NT2/D1 (cell line): ENCODE results near the gene GSK3B.

Source experiments
- SUZ12 ChIP-seq: IDR thresholded peaks from 2 replicates; pipeline ENCODE4 v1.6.1; 2011; ENCODE audit not compliant: insufficient read length, insufficient read depth; ENCODE audit errors: extremely low read depth
- YY1 ChIP-seq: IDR thresholded peaks from 2 replicates; pipeline ENCODE4 v1.6.1; 2011; ENCODE audit not compliant: insufficient read length, insufficient read depth

- no peak for TF ChIP-seq YY1
- no peak for TF ChIP-seq SUZ12
Measured at GRCh38 chr3:120088622-120089021, 5.6 kb downstream of the GSK3B start.
